ENCODE data around the gene RXRA. TPM values are rescaled to one million over a fixed set of nuclear protein-coding genes. Genes with fewer than 3 reads are reported as not detected.

Gene RXRA
- polyA plus RNA-seq, 1 of the 3 experiments (the other 2 are of a cell fraction), result 7.6 TPM

DNA sequence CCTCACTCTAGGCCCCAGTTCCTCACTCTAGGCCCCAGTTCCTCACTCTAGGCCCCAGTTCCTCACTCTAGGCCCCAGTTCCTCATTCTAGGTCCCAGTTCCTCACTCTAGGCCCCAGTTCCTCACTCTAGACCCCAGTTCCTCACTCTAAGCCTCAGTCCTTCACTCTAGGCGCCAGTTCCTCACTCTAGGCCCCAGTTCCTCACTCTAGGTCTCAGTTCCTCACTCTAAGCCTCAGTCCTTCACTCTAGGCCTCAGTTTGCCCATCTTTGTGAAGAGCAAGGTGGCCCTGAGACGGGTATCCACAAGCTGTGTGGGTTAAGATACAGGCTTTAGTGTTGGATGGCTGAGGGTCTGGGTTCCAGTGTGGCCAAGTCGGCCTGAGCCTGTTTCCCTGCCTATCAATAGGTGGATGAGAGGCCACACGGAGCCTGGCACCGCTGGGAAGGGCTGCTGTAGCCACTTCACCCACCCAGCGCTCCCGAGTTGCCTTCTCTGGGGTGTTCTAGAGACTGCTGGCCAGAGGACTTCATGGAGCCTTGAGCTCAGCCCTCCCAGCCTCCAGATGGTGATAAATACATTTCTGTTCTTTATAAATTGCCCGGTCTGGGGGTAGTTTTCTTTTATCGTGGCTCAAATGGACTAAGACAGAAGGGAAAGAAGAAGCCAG, 150.2 kb downstream of the RXRA start:
- ChIA-PET CTCF (interaction anchor here (1.7 kb wide), 1 partner anchor 26 kb away, joined by 6 read pairs; no protein-coding TSS in a partner anchor), POLR2A (no interaction called here)
- Histone ChIP-seq H3K79me2 (ENCODE audit: insufficient read depth) (no peaks in the 10 kb centered on the region), H4K20me1 (ENCODE audit: insufficient read depth) (no peaks in the 10 kb centered on the region), H3K27ac (ENCODE audit: low read depth in 2 of 2, low read length in 1 of 2) (no peak overlapping the region), H3F3A (replicated peaks; ENCODE audit: insufficient read depth) (no peaks in the 10 kb centered on the region), H3K9ac (no peak overlapping the region), H3K9me2 (no peaks in the 10 kb centered on the region), H3K27me3 (ENCODE audit: insufficient read depth) (no peaks in the 10 kb centered on the region), H3K9me3 (no peaks in the 10 kb centered on the region), H3K4me2 (no peak overlapping the region), H3K36me3 (replicated peaks in 1 of 2; ENCODE audit: control insufficient read depth in 1 of 2, insufficient read depth in 2 of 2, low read length in 1 of 2) (no peaks in the 10 kb centered on the region), H3K4me1 (ENCODE audit: control insufficient read depth in 1 of 2, insufficient read depth in 2 of 2, low read depth in 1 of 2, low read length in 1 of 2) (no peaks in the 10 kb centered on the region), H2AFZ (ENCODE audit: low read depth) (no peak overlapping the region), H3K4me3 (ENCODE audit: low read depth in 2 of 2, low read length in 1 of 2) (no peak overlapping the region)
- WGBS (ENCODE audit: low lambda C conversion rate), result 75% methylated on average over 5 of the region's 9 CpGs
- no peak for DNase-seq
- TF ChIP-seq, protein P1, sequence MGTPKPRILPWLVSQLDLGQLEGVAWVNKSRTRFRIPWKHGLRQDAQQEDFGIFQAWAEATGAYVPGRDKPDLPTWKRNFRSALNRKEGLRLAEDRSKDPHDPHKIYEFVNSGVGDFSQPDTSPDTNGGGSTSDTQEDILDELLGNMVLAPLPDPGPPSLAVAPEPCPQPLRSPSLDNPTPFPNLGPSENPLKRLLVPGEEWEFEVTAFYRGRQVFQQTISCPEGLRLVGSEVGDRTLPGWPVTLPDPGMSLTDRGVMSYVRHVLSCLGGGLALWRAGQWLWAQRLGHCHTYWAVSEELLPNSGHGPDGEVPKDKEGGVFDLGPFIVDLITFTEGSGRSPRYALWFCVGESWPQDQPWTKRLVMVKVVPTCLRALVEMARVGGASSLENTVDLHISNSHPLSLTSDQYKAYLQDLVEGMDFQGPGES (IDR thresholded peaks at IDR 0.05; ENCODE audit: low read depth, low read length), result no peak
- TF ChIP-seq RCOR1 (IDR thresholded peaks at IDR 0.05; ENCODE audit: low read length) (no peak), JUND (IDR thresholded peaks at IDR 0.05) (no peak), TCF12 (IDR thresholded peaks at IDR 0.05) (no peak), GABPA (IDR thresholded peaks at IDR 0.05; ENCODE audit: low read depth) (no peak), POLR2AphosphoS5 (IDR thresholded peaks at IDR 0.05; ENCODE audit: low read depth, low read length) (no peak), YY1 (IDR thresholded peaks at IDR 0.05; ENCODE audit: low read depth) (no peak), TAF1 (IDR thresholded peaks at IDR 0.05; ENCODE audit: borderline replicate concordance, low read depth, low read length) (no peak), RAD21 (IDR thresholded peaks at IDR 0.05; ENCODE audit: low read length) (no peak), CHD2 (IDR thresholded peaks at IDR 0.05; ENCODE audit: low read length, partially characterized antibody) (no peak), RXRA (IDR thresholded peaks at IDR 0.05; ENCODE audit: borderline replicate concordance, low read depth) (no peak), EZH2phosphoT487 (IDR thresholded peaks at IDR 0.05; ENCODE audit: borderline replicate concordance, low read depth) (no peak)
- TF ChIP-seq, protein P2, sequence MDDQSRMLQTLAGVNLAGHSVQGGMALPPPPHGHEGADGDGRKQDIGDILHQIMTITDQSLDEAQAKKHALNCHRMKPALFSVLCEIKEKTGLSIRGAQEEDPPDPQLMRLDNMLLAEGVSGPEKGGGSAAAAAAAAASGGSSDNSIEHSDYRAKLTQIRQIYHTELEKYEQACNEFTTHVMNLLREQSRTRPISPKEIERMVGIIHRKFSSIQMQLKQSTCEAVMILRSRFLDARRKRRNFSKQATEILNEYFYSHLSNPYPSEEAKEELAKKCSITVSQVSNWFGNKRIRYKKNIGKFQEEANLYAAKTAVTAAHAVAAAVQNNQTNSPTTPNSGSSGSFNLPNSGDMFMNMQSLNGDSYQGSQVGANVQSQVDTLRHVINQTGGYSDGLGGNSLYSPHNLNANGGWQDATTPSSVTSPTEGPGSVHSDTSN (IDR thresholded peaks at IDR 0.05), result no peak

DNA sequence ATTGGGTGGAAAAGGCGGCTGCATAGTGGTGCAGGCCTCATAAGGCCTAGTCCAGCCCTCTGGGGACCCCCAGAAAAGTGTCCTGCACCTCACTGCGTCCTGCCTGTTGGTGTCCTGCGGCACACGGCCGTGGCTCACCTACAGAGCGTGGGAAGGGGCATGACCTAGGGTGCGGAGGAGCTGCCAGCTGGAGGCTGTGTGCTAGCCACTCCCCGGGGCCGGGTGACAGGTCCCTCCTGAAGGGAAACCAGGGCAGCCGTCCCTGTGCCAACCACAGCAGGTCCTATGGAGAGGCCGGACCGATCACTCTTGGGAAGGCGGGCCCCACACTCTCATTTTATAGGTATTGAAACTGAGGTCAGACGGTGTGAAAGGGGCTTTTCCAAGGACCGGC, 150.7 kb downstream of the RXRA start:
- ChIA-PET POLR2A (no interaction called here), CTCF (interaction anchor here (1.7 kb wide), 1 partner anchor 27 kb away, joined by 6 read pairs; no protein-coding TSS in a partner anchor)
- DNase-seq, result no peak
- no peak overlapping the region for H2AFZ ChIP-seq (ENCODE audit: low read depth)
- no peaks in the 10 kb centered on the region for H3K9me2 ChIP-seq
- H3K4me2 ChIP-seq, result no peak overlapping the region
- no peaks in the 10 kb centered on the region for H3K79me2 ChIP-seq (ENCODE audit: insufficient read depth)
- H3K4me3 ChIP-seq (ENCODE audit: low read depth in 2 of 2, low read length in 1 of 2), result no peak overlapping the region
- no peak overlapping the region for H3K9ac ChIP-seq
- no peaks in the 10 kb centered on the region for H4K20me1 ChIP-seq (ENCODE audit: insufficient read depth)
- H3K36me3 ChIP-seq (replicated peaks in 1 of 2; ENCODE audit: control insufficient read depth in 1 of 2, insufficient read depth in 2 of 2, low read length in 1 of 2), result no peaks in the 10 kb centered on the region
- no peak overlapping the region for H3K27ac ChIP-seq (ENCODE audit: low read depth in 2 of 2, low read length in 1 of 2)
- H3K4me1 ChIP-seq (ENCODE audit: control insufficient read depth in 1 of 2, insufficient read depth in 2 of 2, low read depth in 1 of 2, low read length in 1 of 2), result no peaks in the 10 kb centered on the region
- 91% methylated on average over 12 of the region's 15 CpGs for WGBS (ENCODE audit: low lambda C conversion rate)
- H3K27me3 ChIP-seq (ENCODE audit: insufficient read depth), result no peaks in the 10 kb centered on the region
- H3K9me3 ChIP-seq, result no peaks in the 10 kb centered on the region
- no peaks in the 10 kb centered on the region for H3F3A ChIP-seq (replicated peaks; ENCODE audit: insufficient read depth)
- TF ChIP-seq, protein P3, sequence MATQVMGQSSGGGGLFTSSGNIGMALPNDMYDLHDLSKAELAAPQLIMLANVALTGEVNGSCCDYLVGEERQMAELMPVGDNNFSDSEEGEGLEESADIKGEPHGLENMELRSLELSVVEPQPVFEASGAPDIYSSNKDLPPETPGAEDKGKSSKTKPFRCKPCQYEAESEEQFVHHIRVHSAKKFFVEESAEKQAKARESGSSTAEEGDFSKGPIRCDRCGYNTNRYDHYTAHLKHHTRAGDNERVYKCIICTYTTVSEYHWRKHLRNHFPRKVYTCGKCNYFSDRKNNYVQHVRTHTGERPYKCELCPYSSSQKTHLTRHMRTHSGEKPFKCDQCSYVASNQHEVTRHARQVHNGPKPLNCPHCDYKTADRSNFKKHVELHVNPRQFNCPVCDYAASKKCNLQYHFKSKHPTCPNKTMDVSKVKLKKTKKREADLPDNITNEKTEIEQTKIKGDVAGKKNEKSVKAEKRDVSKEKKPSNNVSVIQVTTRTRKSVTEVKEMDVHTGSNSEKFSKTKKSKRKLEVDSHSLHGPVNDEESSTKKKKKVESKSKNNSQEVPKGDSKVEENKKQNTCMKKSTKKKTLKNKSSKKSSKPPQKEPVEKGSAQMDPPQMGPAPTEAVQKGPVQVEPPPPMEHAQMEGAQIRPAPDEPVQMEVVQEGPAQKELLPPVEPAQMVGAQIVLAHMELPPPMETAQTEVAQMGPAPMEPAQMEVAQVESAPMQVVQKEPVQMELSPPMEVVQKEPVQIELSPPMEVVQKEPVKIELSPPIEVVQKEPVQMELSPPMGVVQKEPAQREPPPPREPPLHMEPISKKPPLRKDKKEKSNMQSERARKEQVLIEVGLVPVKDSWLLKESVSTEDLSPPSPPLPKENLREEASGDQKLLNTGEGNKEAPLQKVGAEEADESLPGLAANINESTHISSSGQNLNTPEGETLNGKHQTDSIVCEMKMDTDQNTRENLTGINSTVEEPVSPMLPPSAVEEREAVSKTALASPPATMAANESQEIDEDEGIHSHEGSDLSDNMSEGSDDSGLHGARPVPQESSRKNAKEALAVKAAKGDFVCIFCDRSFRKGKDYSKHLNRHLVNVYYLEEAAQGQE (IDR thresholded peaks at IDR 0.05; ENCODE audit: low read depth, low read length), result no peak
- no peak for TF ChIP-seq GATA2 (CRISPR knock-in tag; IDR thresholded peaks at IDR 0.05)
- TF ChIP-seq, protein P2 (IDR thresholded peaks at IDR 0.05), result no peak
- TF ChIP-seq TCF12 (IDR thresholded peaks at IDR 0.05), result no peak
- no peak for TF ChIP-seq NRF1 (IDR thresholded peaks at IDR 0.05; ENCODE audit: low read depth, low read length)
- no peak for TF ChIP-seq RAD21 (IDR thresholded peaks at IDR 0.05; ENCODE audit: low read length)
- no peak for TF ChIP-seq CHD2 (IDR thresholded peaks at IDR 0.05; ENCODE audit: low read length, partially characterized antibody)
- no peak for TF ChIP-seq EP300 (IDR thresholded peaks at IDR 0.05; ENCODE audit: borderline replicate concordance in 1 of 2, low read depth in 1 of 2, low read length in 1 of 2)
- TF ChIP-seq, protein P4, sequence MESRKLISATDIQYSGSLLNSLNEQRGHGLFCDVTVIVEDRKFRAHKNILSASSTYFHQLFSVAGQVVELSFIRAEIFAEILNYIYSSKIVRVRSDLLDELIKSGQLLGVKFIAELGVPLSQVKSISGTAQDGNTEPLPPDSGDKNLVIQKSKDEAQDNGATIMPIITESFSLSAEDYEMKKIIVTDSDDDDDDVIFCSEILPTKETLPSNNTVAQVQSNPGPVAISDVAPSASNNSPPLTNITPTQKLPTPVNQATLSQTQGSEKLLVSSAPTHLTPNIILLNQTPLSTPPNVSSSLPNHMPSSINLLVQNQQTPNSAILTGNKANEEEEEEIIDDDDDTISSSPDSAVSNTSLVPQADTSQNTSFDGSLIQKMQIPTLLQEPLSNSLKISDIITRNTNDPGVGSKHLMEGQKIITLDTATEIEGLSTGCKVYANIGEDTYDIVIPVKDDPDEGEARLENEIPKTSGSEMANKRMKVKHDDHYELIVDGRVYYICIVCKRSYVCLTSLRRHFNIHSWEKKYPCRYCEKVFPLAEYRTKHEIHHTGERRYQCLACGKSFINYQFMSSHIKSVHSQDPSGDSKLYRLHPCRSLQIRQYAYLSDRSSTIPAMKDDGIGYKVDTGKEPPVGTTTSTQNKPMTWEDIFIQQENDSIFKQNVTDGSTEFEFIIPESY (IDR thresholded peaks at IDR 0.05; ENCODE audit: borderline replicate concordance, low read depth), result no peak
- TF ChIP-seq JUND (IDR thresholded peaks at IDR 0.05), result no peak
